Fibroblast of villous mesenchyme (primary cell): Measurements from ENCODE around the gene PIGC. TPM values are rescaled to one million over a fixed set of nuclear protein-coding genes. Genes with fewer than 3 reads are reported as not detected.
A peak's percentile ranks its signal among the peaks of the same experiment; 100 is the strongest.

Source experiments
- DNase-seq: peaks from one replicate; pipeline ENCODE4 v3.0.0-alpha.2; 2010; ENCODE audit warnings: low read depth
- H3K4me3 ChIP-seq: 2 replicates; pipeline ENCODE4 v1.5.1; 2011; ENCODE audit warnings: low read depth, mild to moderate bottlenecking, low read length
- CTCF ChIP-seq: IDR thresholded peaks from 2 replicates; pipeline ENCODE4 v1.5.1; 2012; ENCODE audit warnings: low read depth, mild to moderate bottlenecking, low read length; ENCODE audit not compliant: insufficient read depth
- total RNA-seq: library from RNA; depleted of rRNA; stranded (reverse); fragments of >200 nt; gene quantifications from 2 replicates; pipeline ENCODE4 v1.2.3, GENCODE V29; 2012

Gene PIGC
- total RNA-seq, 1 donor = 16.4 TPM

- peak; percentile 54 for DNase-seq
- TF ChIP-seq CTCF = no peak
- H3K4me3 ChIP-seq = no peak overlapping the region
Measured at GRCh38 chr1:172451002-172451443, 7.2 kb upstream of the PIGC start.

- H3K4me3 ChIP-seq = no peak overlapping the region
- DNase-seq = no peak
- no peak for TF ChIP-seq CTCF
Measured at GRCh38 chr1:172450524-172450885, 6.6 kb upstream of the PIGC start.

GRCh38 chr1:172449585-172450523, 6.0 kb upstream of the PIGC start:
- peak; percentile 96 for TF ChIP-seq CTCF
- peak; percentile 61 for DNase-seq
- H3K4me3 ChIP-seq = no peak overlapping the region

- TF ChIP-seq CTCF = no peak
- no peak overlapping the region for H3K4me3 ChIP-seq
- DNase-seq = no peak
Measured at GRCh38 chr1:172448995-172449584, 5.2 kb upstream of the PIGC start.

- no peak overlapping the region for H3K4me3 ChIP-seq
- no peak for DNase-seq
- TF ChIP-seq CTCF = no peak
Measured at GRCh38 chr1:172447641-172448040, 3.8 kb upstream of the PIGC start.

- DNase-seq = no peak
- TF ChIP-seq CTCF = no peak
- H3K4me3 ChIP-seq = no peak overlapping the region
Measured at GRCh38 chr1:172446547-172446946, 2.7 kb upstream of the PIGC start.
